ENCODE data around the gene SIM2. TPM values are rescaled to one million over a fixed set of nuclear protein-coding genes. Genes with fewer than 3 reads are reported as not detected.
A peak's percentile ranks its signal among the peaks of the same experiment; 100 is the strongest.
"Not testable (repeated sequence)": the region's sequence is repeated elsewhere in the genome, so short reads cannot be mapped to it uniquely, and the experiment has no call there.

Gene SIM2
- under 1 TPM; 0.05 to 0.19 TPM for total RNA-seq

- DNase-seq: no peak
- no peaks in the 10 kb centered on the region for H3K9me3 Mint-ChIP-seq
- H3K27ac Mint-ChIP-seq: peak within 1 kb of the TSS; percentile 55
- ChIA-PET CTCF (no interaction called here), POLR2A (no interaction called here)
- peaks cover 78% of the 10 kb centered on the region for H3K27me3 Mint-ChIP-seq
- H3K36me3 Mint-ChIP-seq (ENCODE audit: low read depth): peaks cover 2% of the 10 kb centered on the region
- H3K4me1 Mint-ChIP-seq: peaks cover 14% of the 10 kb centered on the region
- H3K4me3 Mint-ChIP-seq: peak within 1 kb of the TSS; percentile 32
Measured at GRCh38 chr21:36698981-36699545, at the start of gene SIM2. Gene SIM2 (plus strand): TSS chr21:36699115. CDS start chr21:36699747, 632 bp downstream.

- POLR2A ChIA-PET: no interaction called here
- CTCF ChIA-PET: interaction anchor here (2.1 kb wide), 1 partner anchor 24 kb away, joined by 5 read pairs; no protein-coding TSS in a partner anchor
- no peak for DNase-seq
Measured at GRCh38 chr21:36654324-36654723, 44.6 kb upstream of the SIM2 start.

GRCh38 chr21:36654796-36655325 is 44.1 kb upstream of the SIM2 start:
- Mint-ChIP-seq H3K27ac (no peak overlapping the region), H3K9me3 (no peaks in the 10 kb centered on the region), H3K36me3 (ENCODE audit: low read depth) (no peaks in the 10 kb centered on the region), H3K4me1 (no peaks in the 10 kb centered on the region), H3K4me3 (no peak overlapping the region), H3K27me3 (no peaks in the 10 kb centered on the region)
- ChIA-PET POLR2A (no interaction called here), CTCF (no interaction called here)
- DNase-seq: no peak

More at GRCh38 chr21:36654324-36654723, 44.6 kb upstream of the SIM2 start:
- no peak overlapping the region for H3K27ac Mint-ChIP-seq
- no peaks in the 10 kb centered on the region for H3K9me3 Mint-ChIP-seq
- no peak overlapping the region for H3K4me3 Mint-ChIP-seq
- H3K27me3 Mint-ChIP-seq: no peaks in the 10 kb centered on the region
- no peaks in the 10 kb centered on the region for H3K36me3 Mint-ChIP-seq (ENCODE audit: low read depth)
- no peaks in the 10 kb centered on the region for H3K4me1 Mint-ChIP-seq

GRCh38 chr21:36656138-36656537 is 42.8 kb upstream of the SIM2 start:
- no peak for DNase-seq
- Mint-ChIP-seq H3K9me3 (no peaks in the 10 kb centered on the region), H3K27ac (no peak overlapping the region), H3K4me1 (no peaks in the 10 kb centered on the region), H3K27me3 (peaks cover 2% of the 10 kb centered on the region), H3K36me3 (ENCODE audit: low read depth) (no peaks in the 10 kb centered on the region), H3K4me3 (no peak overlapping the region)
- ChIA-PET POLR2A (no interaction called here), CTCF (no interaction called here)

GRCh38 chr21:36657290-36657689 is 41.6 kb upstream of the SIM2 start:
- H3K27me3 Mint-ChIP-seq; H3K36me3 Mint-ChIP-seq (ENCODE audit: low read depth); CTCF ChIA-PET; H3K9me3 Mint-ChIP-seq; DNase-seq; H3K27ac Mint-ChIP-seq; H3K4me1 Mint-ChIP-seq; H3K4me3 Mint-ChIP-seq; POLR2A ChIA-PET: not testable (repeated sequence)

- Mint-ChIP-seq H3K4me3 (no peak overlapping the region), H3K27me3 (peaks cover 9% of the 10 kb centered on the region), H3K27ac (no peak overlapping the region), H3K9me3 (no peaks in the 10 kb centered on the region), H3K36me3 (ENCODE audit: low read depth) (no peaks in the 10 kb centered on the region), H3K4me1 (no peaks in the 10 kb centered on the region)
- CTCF ChIA-PET: interaction anchor here (0.5 to 0.7 kb wide), 2 partner anchors 90 to 725 kb away, joined by 3 to 5 read pairs; no protein-coding TSS in a partner anchor
- DNase-seq: no peak
- POLR2A ChIA-PET: no interaction called here
Measured at GRCh38 chr21:36657999-36658398, 40.9 kb upstream of the SIM2 start.

GRCh38 chr21:36658926-36659325 is 40.0 kb upstream of the SIM2 start:
- CTCF ChIA-PET: no interaction called here
- no peak for DNase-seq
- peaks cover 12% of the 10 kb centered on the region for H3K27me3 Mint-ChIP-seq
- POLR2A ChIA-PET: interaction anchor here (0.6 kb wide), 1 partner anchor 306 kb away, joined by 8 read pairs; no protein-coding TSS in a partner anchor
- H3K9me3 Mint-ChIP-seq: no peaks in the 10 kb centered on the region
- no peak overlapping the region for H3K27ac Mint-ChIP-seq
- no peaks in the 10 kb centered on the region for H3K36me3 Mint-ChIP-seq (ENCODE audit: low read depth)
- H3K4me1 Mint-ChIP-seq: no peaks in the 10 kb centered on the region
- no peak overlapping the region for H3K4me3 Mint-ChIP-seq

- no peak overlapping the region for H3K27ac Mint-ChIP-seq
Measured at GRCh38 chr21:36661511-36662309, 37.2 kb upstream of the SIM2 start.

GRCh38 chr21:36663033-36663855 is 35.7 kb upstream of the SIM2 start:
- DNase-seq: no peak
- ChIA-PET POLR2A (no interaction called here), CTCF (interaction anchor here (0.7 kb wide), 1 partner anchor 25 kb away, joined by 3 read pairs; no protein-coding TSS in a partner anchor)
- Mint-ChIP-seq H3K4me3 (no peak overlapping the region), H3K9me3 (no peaks in the 10 kb centered on the region), H3K27me3 (peaks cover 22% of the 10 kb centered on the region), H3K4me1 (no peaks in the 10 kb centered on the region), H3K27ac (no peak overlapping the region), H3K36me3 (ENCODE audit: low read depth) (no peaks in the 10 kb centered on the region)

More at GRCh38 chr21:36661511-36662309, 37.2 kb upstream of the SIM2 start:
- ChIA-PET POLR2A (no interaction called here), CTCF (no interaction called here)
- Mint-ChIP-seq H3K27me3 (peaks cover 19% of the 10 kb centered on the region), H3K36me3 (ENCODE audit: low read depth) (no peaks in the 10 kb centered on the region), H3K9me3 (no peaks in the 10 kb centered on the region), H3K4me3 (no peak overlapping the region), H3K4me1 (no peaks in the 10 kb centered on the region)
- DNase-seq: no peak

- Mint-ChIP-seq H3K9me3 (no peaks in the 10 kb centered on the region), H3K4me3 (no peak overlapping the region), H3K27me3 (peaks cover 24% of the 10 kb centered on the region)
Measured at GRCh38 chr21:36664662-36664990, 34.3 kb upstream of the SIM2 start.

GRCh38 chr21:36665806-36666205 is 33.1 kb upstream of the SIM2 start:
- no peak for DNase-seq
- ChIA-PET POLR2A (no interaction called here), CTCF (interaction anchor here (1.7 kb wide), 1 partner anchor 35 kb away, joined by 4 read pairs; no protein-coding TSS in a partner anchor)
- no peaks in the 10 kb centered on the region for H3K4me1 Mint-ChIP-seq
- H3K4me3 Mint-ChIP-seq: no peak overlapping the region
- H3K9me3 Mint-ChIP-seq: no peaks in the 10 kb centered on the region
- no peaks in the 10 kb centered on the region for H3K36me3 Mint-ChIP-seq (ENCODE audit: low read depth)
- no peak overlapping the region for H3K27ac Mint-ChIP-seq
- H3K27me3 Mint-ChIP-seq: peaks cover 21% of the 10 kb centered on the region

More at GRCh38 chr21:36664662-36664990, 34.3 kb upstream of the SIM2 start:
- ChIA-PET POLR2A (no interaction called here), CTCF (interaction anchor here (1.7 kb wide), 1 partner anchor 34 kb away, joined by 4 read pairs; no protein-coding TSS in a partner anchor)
- no peak for DNase-seq
- no peak overlapping the region for H3K27ac Mint-ChIP-seq
- no peaks in the 10 kb centered on the region for H3K4me1 Mint-ChIP-seq
- no peaks in the 10 kb centered on the region for H3K36me3 Mint-ChIP-seq (ENCODE audit: low read depth)

- Mint-ChIP-seq H3K27me3 (peaks cover 22% of the 10 kb centered on the region), H3K4me3 (no peak overlapping the region), H3K36me3 (ENCODE audit: low read depth) (no peaks in the 10 kb centered on the region), H3K27ac (no peak overlapping the region), H3K9me3 (no peaks in the 10 kb centered on the region), H3K4me1 (no peaks in the 10 kb centered on the region)
- CTCF ChIA-PET: no interaction called here
- POLR2A ChIA-PET: no interaction called here
- DNase-seq: no peak
Measured at GRCh38 chr21:36668713-36669112, 30.2 kb upstream of the SIM2 start.

GRCh38 chr21:36671836-36672235 is 27.1 kb upstream of the SIM2 start:
- Mint-ChIP-seq H3K4me3 (no peak overlapping the region), H3K9me3 (no peaks in the 10 kb centered on the region), H3K27ac (no peak overlapping the region), H3K36me3 (ENCODE audit: low read depth) (no peaks in the 10 kb centered on the region), H3K4me1 (no peaks in the 10 kb centered on the region), H3K27me3 (peaks cover 22% of the 10 kb centered on the region)
- CTCF ChIA-PET: no interaction called here
- POLR2A ChIA-PET: no interaction called here
- DNase-seq: no peak

Data from activated CD4-positive, alpha-beta T cell treated with anti-CD3 and anti-CD28 coated beads, Interleukin-2, amount 10 ng/mL, durations not matched to agents 7 days and 5 days (primary cell).